BLaER1 treated with 17β-estradiol and CSF1 and Interleukin-3, amounts not matched to agents 10 nM and 100 nM (cell line): ENCODE data around the gene AJAP1.
A peak's percentile ranks its signal among the peaks of the same experiment; 100 is the strongest.

ENCODE experiments used
- H3K27ac ChIP-seq, 11 experiments: shearing (Covaris generic); formaldehyde crosslinking; 2 replicates each; pipeline ENCODE4 v1.8.1; 2022
- H3K27me3 ChIP-seq, 11 experiments: shearing (Covaris generic); formaldehyde crosslinking; 2 replicates each; pipeline ENCODE4 v1.8.1; 2022
- H3K36me3 ChIP-seq, 11 experiments: shearing (Covaris generic); formaldehyde crosslinking; 2 replicates each; pipeline ENCODE4 v1.8.1; 2022
- H3K4me1 ChIP-seq, 10 experiments: shearing (Covaris generic); formaldehyde crosslinking; 2 replicates each; pipeline ENCODE4 v1.8.1; 2022
- H3K4me2 ChIP-seq, 11 experiments: shearing (Covaris generic); formaldehyde crosslinking; 2 replicates each; pipeline ENCODE4 v1.8.1; 2022
- H3K4me3 ChIP-seq, 10 experiments: shearing (Covaris generic); formaldehyde crosslinking; 2 replicates each; pipeline ENCODE4 v1.8.1; 2022
- H3K9ac ChIP-seq, 11 experiments: shearing (Covaris generic); formaldehyde crosslinking; 2 replicates each; pipeline ENCODE4 v1.8.1; 2022
- H3K9me3 ChIP-seq, 11 experiments: shearing (Covaris generic); formaldehyde crosslinking; replicated peaks in 1 of 11; 2 replicates each; pipeline ENCODE4 v1.8.1; 2022
- H4K20me1 ChIP-seq, 11 experiments: shearing (Covaris generic); formaldehyde crosslinking; 2 replicates each; pipeline ENCODE4 v1.8.1; 2022
- Cebpa-rat ChIP-seq, 11 experiments: shearing (Covaris generic); IDR thresholded peaks; 2 replicates each; pipeline ENCODE4 v1.8.1; 2022

Gene AJAP1

DNA sequence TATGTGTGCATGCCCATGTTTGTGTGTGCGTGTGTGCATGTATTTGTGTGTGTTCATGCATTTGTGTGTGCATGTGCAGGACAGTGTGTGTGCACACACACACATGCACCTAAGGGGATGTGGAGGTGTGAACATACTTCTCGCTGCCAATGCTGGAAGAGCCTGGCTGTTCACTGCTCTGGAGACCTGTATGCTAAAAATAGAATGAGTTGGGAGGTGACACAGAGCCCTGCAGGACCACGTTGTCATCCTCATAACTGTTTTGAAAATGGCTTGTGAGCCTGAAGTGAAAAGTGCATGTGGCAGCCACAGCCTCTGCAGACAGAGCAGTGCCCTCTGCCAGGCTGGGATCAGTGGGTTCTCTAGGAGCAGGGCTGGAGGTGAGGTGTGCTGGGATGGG lies 95.8 kb downstream of the AJAP1 start:
- Histone ChIP-seq H3K9ac (no peak overlapping the region), H3K4me3 (no peak overlapping the region), H3K9me3 (peaks cover 15 to 19% (median 18%) of the 10 kb centered on the region in 11 experiments), H3K4me2 (no peak overlapping the region), H3K4me1 (peaks cover 0 to 12% (median 8%) of the 10 kb centered on the region in 10 experiments; a peak in 15 of 20 replicates), H3K27ac (no peak overlapping the region), H4K20me1 (peaks cover 0 to 10% (median 0%) of the 10 kb centered on the region in 11 experiments; a peak in 2 of 22 replicates), H3K36me3 (no peaks in the 10 kb centered on the region), H3K27me3 (peaks cover 0 to 27% (median 0%) of the 10 kb centered on the region in 11 experiments; a peak in 4 of 22 replicates)
- no peak for TF ChIP-seq Cebpa-rat (IDR thresholded peaks at IDR 0.05)

DNA sequence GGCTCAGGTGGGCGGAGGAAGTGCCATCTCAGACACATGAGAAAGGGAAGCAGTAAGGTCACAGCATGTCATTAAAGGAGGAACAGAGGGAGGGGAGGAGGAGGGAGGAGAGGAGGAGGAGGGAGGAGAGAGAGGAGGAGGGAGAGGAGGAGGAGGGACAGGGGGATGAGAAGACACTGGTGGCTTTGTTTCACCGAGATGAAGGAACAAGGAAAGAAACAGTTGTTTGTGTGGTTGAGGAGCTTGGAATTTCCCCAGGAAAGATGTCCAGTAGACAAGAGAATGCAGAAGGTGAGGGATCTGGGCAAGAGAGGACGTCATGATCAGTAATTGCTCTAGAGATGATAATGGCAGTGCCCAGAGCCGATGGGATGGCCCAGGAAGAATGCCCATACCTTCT lies 97.7 kb downstream of the AJAP1 start:
- no peak overlapping the region for H3K9ac ChIP-seq
- peaks cover 0 to 7% (median 0%) of the 10 kb centered on the region in 11 experiments; a peak in 2 of 22 replicates for H4K20me1 ChIP-seq
- TF ChIP-seq Cebpa-rat (IDR thresholded peaks at IDR 0.05), result no peak
- no peak overlapping the region for H3K4me3 ChIP-seq
- no peaks in the 10 kb centered on the region for H3K36me3 ChIP-seq
- H3K27ac ChIP-seq, result no peak overlapping the region
- H3K27me3 ChIP-seq, result peaks cover 0 to 9% (median 0%) of the 10 kb centered on the region in 11 experiments; a peak in 2 of 22 replicates
- H3K4me2 ChIP-seq, result no peak overlapping the region
- H3K4me1 ChIP-seq, result no peaks in the 10 kb centered on the region
- H3K9me3 ChIP-seq, result peaks cover 17 to 34% (median 29%) of the 10 kb centered on the region in 11 experiments

DNA sequence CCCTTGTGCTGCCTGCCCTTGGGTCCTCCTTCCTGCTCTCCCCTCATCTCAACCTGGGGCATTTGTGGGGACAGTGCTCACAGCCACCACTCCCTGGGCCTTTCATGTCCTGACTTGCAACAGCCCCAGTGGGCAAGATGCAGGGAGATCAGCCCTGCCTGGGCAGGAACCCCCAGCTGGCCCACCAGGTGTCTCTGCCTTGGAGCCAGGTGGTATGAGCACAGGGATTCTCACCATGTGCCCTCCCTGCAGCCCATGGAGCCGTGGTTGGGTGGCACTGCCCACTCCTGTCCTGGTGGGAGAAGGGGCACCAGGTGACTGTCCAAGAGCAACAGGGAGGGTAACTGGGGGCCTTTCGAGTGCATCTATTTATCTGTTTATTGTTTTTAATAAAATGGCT lies 100.4 kb downstream of the AJAP1 start:
- Histone ChIP-seq H3K9ac (no peak overlapping the region), H3K27me3 (peaks cover 0 to 4% (median 0%) of the 10 kb centered on the region in 11 experiments; a peak in 2 of 22 replicates), H3K4me2 (no peak overlapping the region), H3K4me3 (no peak overlapping the region), H3K36me3 (no peaks in the 10 kb centered on the region), H3K9me3 (peaks cover 36 to 58% (median 50%) of the 10 kb centered on the region in 11 experiments), H3K27ac (no peak overlapping the region), H3K4me1 (no peaks in the 10 kb centered on the region), H4K20me1 (peaks cover 0 to 7% (median 0%) of the 10 kb centered on the region in 11 experiments; a peak in 1 of 22 replicates)
- no peak for TF ChIP-seq Cebpa-rat (IDR thresholded peaks at IDR 0.05)

DNA sequence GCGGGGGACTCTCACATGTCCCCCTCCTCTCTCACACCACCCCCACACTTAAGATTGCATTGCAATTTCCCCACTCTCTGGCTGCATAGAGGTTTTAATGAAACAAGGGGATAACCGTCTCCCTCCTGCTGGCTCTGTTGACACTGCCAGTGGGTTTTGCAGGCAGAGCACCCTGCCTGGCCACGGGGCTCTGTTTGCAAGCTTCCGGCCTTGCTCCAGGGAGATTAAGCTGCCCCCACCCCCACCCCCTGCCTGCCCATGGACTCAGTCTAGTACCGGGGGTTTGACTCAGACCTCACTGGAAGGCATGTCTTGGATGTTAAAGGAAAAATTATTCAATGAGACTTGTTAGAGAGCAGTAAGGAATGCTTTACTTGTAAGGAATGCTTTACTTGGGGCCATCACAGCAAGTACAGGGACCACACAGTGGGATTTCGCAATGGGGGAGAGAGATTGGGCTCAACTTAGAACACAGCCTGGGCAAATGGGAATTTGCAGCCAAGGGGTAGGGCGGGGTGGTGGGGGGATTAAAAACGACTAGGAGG lies 101.0 kb downstream of the AJAP1 start:
- peaks cover 0 to 3% (median 0%) of the 10 kb centered on the region in 11 experiments; a peak in 1 of 22 replicates for H4K20me1 ChIP-seq
- H3K36me3 ChIP-seq, result no peaks in the 10 kb centered on the region
- no peaks in the 10 kb centered on the region for H3K4me1 ChIP-seq
- peaks cover 36 to 58% (median 50%) of the 10 kb centered on the region in 11 experiments for H3K9me3 ChIP-seq
- no peak overlapping the region for H3K27ac ChIP-seq
- no peak overlapping the region for H3K4me2 ChIP-seq
- peak in 1 of 11 experiments; percentile 39; a peak in 1 of 22 replicates for TF ChIP-seq Cebpa-rat (IDR thresholded peaks at IDR 0.05)
- peaks cover 0 to 4% (median 0%) of the 10 kb centered on the region in 11 experiments; a peak in 2 of 22 replicates for H3K27me3 ChIP-seq
- no peak overlapping the region for H3K4me3 ChIP-seq
- no peak overlapping the region for H3K9ac ChIP-seq

DNA sequence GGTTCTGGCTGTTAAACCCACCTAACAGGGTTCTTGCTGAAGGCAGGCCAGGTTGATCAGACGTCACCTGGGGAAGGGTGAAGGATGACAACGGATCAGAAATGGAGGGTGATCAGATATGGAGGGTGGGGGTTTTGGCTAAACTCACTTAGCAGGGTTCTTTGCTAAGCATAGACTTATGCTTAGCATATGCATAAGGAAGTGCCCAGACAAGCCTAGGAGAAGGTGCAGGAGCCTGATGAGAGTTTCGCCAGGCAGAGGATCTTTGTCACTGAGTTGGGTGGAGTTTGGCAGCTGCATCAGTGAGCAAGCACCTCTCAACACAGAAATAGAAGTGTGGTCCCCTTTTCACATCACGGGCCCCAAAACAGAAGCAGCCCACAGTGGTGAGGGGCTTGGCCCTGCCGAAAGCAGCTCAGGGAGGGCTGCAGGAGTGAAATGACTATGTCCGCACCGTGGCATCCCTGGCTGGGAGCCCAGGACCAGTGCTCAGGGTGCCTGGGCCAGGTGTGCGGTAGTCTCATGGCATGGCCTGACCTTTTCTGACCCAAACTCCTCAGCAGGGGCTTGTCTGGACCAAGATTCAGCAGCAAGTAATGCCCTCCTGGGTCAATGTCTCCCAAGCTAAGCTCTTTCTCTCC lies 101.6 kb downstream of the AJAP1 start:
- Histone ChIP-seq H4K20me1 (no peaks in the 10 kb centered on the region), H3K36me3 (no peaks in the 10 kb centered on the region), H3K4me2 (no peak overlapping the region), H3K9ac (no peak overlapping the region), H3K4me1 (no peaks in the 10 kb centered on the region), H3K4me3 (no peak overlapping the region), H3K27me3 (peaks cover 0 to 3% (median 0%) of the 10 kb centered on the region in 11 experiments; a peak in 1 of 22 replicates), H3K9me3 (peaks cover 36 to 58% (median 50%) of the 10 kb centered on the region in 11 experiments), H3K27ac (no peak overlapping the region)
- no peak for TF ChIP-seq Cebpa-rat (IDR thresholded peaks at IDR 0.05)

DNA sequence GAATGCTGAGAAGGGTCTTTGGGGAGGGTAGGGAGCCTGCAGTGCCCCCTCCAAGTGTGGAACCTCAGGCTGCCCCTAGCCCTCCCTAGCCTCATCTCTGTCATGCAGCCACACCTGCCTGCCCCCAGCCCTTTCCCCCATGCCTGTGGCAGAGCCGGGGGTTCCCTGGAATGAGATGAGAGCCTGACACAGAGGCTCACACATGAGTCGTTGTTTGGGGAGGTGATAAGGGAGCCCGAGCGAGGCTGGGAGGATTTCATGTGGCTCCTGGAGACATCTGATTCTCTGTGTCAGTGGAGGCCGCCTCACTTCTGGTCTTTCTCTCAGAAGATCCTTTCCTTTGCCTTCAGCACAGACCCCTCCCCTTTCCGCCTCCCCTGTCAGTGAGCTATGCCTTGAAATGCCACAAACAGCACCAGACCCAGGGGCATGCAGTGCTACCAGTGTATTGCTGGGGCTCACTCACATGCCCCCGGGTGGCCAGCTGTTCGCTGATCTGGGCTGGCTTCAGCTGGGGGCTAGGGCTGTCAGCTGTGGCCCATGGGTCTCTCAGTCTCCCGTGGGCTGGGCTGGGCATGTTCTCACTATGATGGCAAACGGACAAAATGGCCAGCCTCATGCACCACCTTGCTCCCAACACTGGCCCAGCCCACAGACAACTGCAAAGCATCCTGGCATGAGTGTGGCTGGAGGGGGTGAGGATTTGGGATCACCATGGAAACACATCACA lies 102.6 kb downstream of the AJAP1 start:
- Histone ChIP-seq H3K4me1 (no peaks in the 10 kb centered on the region), H4K20me1 (no peaks in the 10 kb centered on the region), H3K4me3 (no peak overlapping the region), H3K27ac (no peak overlapping the region), H3K9ac (no peak overlapping the region), H3K4me2 (no peak overlapping the region), H3K9me3 (peaks cover 36 to 58% (median 50%) of the 10 kb centered on the region in 11 experiments), H3K36me3 (no peaks in the 10 kb centered on the region), H3K27me3 (no peaks in the 10 kb centered on the region)
- no peak for TF ChIP-seq Cebpa-rat (IDR thresholded peaks at IDR 0.05)

DNA sequence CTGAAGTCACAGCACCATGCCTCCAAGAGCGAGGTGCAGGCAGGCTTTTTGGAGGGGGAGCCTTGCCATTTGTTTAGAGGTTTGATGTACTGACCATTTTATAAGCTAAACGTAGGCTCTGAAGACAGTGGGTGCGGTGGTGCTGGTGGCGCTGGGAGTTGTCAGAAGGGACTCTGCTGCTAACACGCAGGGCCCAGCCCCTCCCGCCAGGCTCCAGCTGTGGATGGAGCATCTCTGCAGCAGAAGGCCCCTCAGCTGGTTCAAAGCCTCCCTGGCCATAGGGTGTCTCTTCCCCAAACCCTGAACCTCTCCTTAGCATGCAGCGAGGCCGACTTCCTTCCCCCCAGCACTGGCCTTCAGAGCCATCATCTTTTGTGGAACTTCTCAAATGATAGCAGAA lies 105.3 kb downstream of the AJAP1 start:
- H3K9ac ChIP-seq, result no peak overlapping the region
- no peak overlapping the region for H3K27ac ChIP-seq
- no peaks in the 10 kb centered on the region for H3K36me3 ChIP-seq

DNA sequence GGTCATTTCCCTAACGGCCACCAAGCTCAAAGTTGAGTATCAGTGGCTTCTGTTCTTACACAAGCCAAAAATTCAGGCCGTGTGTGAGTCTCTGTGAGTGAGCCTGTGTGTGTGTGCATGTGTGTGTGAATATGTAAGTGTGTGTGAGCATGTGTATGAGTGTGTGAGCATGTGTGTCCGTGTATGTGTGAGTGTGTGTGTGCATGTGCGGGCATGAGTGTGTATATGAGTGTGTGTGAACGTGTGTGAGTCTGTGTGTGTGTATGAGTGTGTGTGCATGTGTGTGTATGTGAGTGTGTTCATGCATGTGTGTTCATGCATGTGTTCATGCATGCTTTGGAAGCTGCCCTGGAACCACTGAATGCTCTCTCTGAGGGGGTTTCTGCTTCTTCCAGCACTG lies 105.7 kb downstream of the AJAP1 start:
- TF ChIP-seq Cebpa-rat (IDR thresholded peaks at IDR 0.05), result no peak
- no peak overlapping the region for H3K9ac ChIP-seq
- H3K27me3 ChIP-seq, result no peaks in the 10 kb centered on the region
- no peaks in the 10 kb centered on the region for H3K36me3 ChIP-seq
- H3K27ac ChIP-seq, result no peak overlapping the region
- H3K9me3 ChIP-seq, result peaks cover 20 to 41% (median 34%) of the 10 kb centered on the region in 11 experiments
- H3K4me3 ChIP-seq, result no peak overlapping the region
- H3K4me2 ChIP-seq, result no peak overlapping the region
- H4K20me1 ChIP-seq, result no peaks in the 10 kb centered on the region
- H3K4me1 ChIP-seq, result no peaks in the 10 kb centered on the region

More for the DNA sequence above, 105.3 kb downstream of the AJAP1 start:
- Histone ChIP-seq H4K20me1 (no peaks in the 10 kb centered on the region), H3K4me2 (no peak overlapping the region), H3K4me3 (no peak overlapping the region), H3K9me3 (peaks cover 23 to 45% (median 37%) of the 10 kb centered on the region in 11 experiments), H3K27me3 (no peaks in the 10 kb centered on the region), H3K4me1 (no peaks in the 10 kb centered on the region)
- TF ChIP-seq Cebpa-rat (IDR thresholded peaks at IDR 0.05), result no peak

DNA sequence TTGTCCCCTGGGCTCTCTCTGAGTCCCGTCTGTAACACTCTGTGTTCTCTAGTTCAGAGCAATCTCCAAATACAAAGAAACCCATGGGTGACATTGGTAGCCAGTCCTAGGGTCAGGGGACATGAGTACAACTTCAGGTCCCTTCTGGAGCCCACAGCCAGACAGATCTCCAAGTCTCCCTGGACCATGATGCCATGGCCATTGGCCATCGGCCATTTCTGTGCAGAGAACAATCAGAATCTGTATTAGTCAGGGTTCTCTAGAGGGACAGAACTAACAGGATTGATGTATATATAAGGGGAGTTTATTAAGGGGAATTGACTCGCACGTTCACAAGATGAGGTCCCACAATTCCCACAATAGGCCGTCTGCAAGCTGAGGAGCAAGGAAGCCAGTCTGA lies 106.9 kb downstream of the AJAP1 start:
- H3K27ac ChIP-seq, result no peak overlapping the region
- TF ChIP-seq Cebpa-rat (IDR thresholded peaks at IDR 0.05), result no peak

More for the DNA sequence above, 106.9 kb downstream of the AJAP1 start:
- H3K27me3 ChIP-seq, result no peaks in the 10 kb centered on the region
- H3K4me1 ChIP-seq, result no peaks in the 10 kb centered on the region
- no peak overlapping the region for H3K4me2 ChIP-seq
- no peak overlapping the region for H3K4me3 ChIP-seq
- no peak overlapping the region for H3K9ac ChIP-seq
- H4K20me1 ChIP-seq, result no peaks in the 10 kb centered on the region
- H3K9me3 ChIP-seq, result peaks cover 20 to 32% (median 29%) of the 10 kb centered on the region in 11 experiments
- no peaks in the 10 kb centered on the region for H3K36me3 ChIP-seq
